ENCODE data around the gene FZD7.

FZD7 gene

GRCh38 chr2:202014759-202015211, 18.9 kb upstream of the FZD7 start:
- DNase-seq: no peak

- no peak for DNase-seq
These were observed 18.2 kb upstream of the FZD7 start for GRCh38 chr2:202015471-202015870.

GRCh38 chr2:202016579-202017227, 17.0 kb upstream of the FZD7 start:
- DNase-seq: peak; percentile 52

- DNase-seq: peak; percentile 63
These were observed 15.7 kb upstream of the FZD7 start for GRCh38 chr2:202017940-202018339.

GRCh38 chr2:202018950-202019349, 14.7 kb upstream of the FZD7 start:
- peak; percentile 69 for DNase-seq

- DNase-seq: peak; percentile 6
These were observed 13.8 kb upstream of the FZD7 start for GRCh38 chr2:202019689-202020450.

- DNase-seq: no peak
These were observed 10.9 kb upstream of the FZD7 start for GRCh38 chr2:202022755-202023154.

GRCh38 chr2:202023198-202023903, 10.3 kb upstream of the FZD7 start:
- DNase-seq: no peak

- DNase-seq: no peak
These were observed 9.8 kb upstream of the FZD7 start for GRCh38 chr2:202023904-202024266.

- no peak for DNase-seq
These were observed 8.8 kb upstream of the FZD7 start for GRCh38 chr2:202024871-202025270.

GRCh38 chr2:202025816-202026215, 7.8 kb upstream of the FZD7 start:
- no peak for DNase-seq

GRCh38 chr2:202026507-202026906, 7.1 kb upstream of the FZD7 start:
- DNase-seq: no peak

- DNase-seq: peak; percentile 55
These were observed 3.0 kb upstream of the FZD7 start for GRCh38 chr2:202030691-202031090.

- no peak for DNase-seq
These were observed 2.3 kb upstream of the FZD7 start for GRCh38 chr2:202031246-202031951.

- no peak for DNase-seq
These were observed 774 bp upstream of the FZD7 start for GRCh38 chr2:202032846-202033316.

GRCh38 chr2:202034249-202035088, 814 bp downstream of the FZD7 start:
- DNase-seq: no peak

GRCh38 chr2:202035089-202035940, 1.7 kb downstream of the FZD7 start:
- DNase-seq: peak; percentile 61

- DNase-seq: peak; percentile 60
These were observed 2.3 kb downstream of the FZD7 start for GRCh38 chr2:202035941-202036372.

- DNase-seq: no peak
These were observed 3.0 kb downstream of the FZD7 start for GRCh38 chr2:202036601-202037037.

GRCh38 chr2:202037086-202037485, 3.4 kb downstream of the FZD7 start:
- DNase-seq: no peak
